NCI-H128 (cell line): Measurements from ENCODE around the gene IL15RA.
"Not testable (repeated sequence)": the region's sequence is repeated elsewhere in the genome, so short reads cannot be mapped to it uniquely, and the experiment has no call there.

ENCODE experiments used
- DNase-seq: peaks from one replicate; lab custom pipeline; 2025; ENCODE audit not compliant: unreplicated experiment; lab: John Stamatoyannopoulos, UW

The IL15RA gene

DNA sequence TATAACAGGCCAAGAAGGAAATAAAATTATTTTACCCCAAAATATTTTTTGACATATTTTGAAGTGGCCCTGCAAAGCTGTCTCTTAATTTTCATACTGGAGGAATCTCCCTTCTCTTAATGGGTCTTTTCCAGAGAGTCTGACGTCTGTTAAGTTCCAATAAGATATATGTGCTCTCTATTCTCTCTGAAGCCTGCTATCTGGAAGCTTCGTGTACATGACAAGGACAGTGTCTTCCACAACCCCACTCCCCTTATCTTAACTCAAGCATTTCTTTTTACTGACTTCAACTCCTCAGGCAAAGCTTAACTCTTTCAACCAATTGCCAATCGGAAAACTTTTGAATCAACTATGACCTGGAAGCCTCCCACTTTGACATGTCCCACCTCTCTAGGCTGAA lies 29.2 kb upstream of the IL15RA start:
- no peak for DNase-seq

DNA sequence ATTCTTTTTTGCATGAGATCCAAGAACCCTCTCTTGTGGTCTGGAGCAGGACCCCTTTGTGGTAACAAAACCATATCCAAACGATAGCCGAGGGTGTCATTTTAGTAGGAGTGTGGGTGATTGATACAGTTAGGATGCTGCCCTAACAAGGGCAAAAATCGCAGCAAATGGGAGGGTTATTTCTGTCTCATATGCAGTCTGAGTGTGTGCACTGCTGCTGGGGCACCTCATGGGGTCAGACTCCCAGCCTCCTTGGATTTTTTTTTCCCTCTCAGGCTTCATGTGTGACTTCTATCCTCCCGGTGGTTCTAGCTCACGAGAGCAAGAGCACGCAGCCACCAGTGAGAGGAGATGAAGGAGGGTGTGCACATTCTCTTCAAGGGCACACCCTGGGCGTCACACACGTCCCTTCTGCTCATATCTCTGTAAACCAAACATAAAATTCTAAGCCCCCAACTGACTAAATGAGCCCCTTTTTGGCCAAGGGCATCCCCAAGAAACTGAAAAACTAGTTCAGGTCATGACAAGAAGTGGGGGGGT lies 28.6 kb upstream of the IL15RA start:
- DNase-seq, result no peak

DNA sequence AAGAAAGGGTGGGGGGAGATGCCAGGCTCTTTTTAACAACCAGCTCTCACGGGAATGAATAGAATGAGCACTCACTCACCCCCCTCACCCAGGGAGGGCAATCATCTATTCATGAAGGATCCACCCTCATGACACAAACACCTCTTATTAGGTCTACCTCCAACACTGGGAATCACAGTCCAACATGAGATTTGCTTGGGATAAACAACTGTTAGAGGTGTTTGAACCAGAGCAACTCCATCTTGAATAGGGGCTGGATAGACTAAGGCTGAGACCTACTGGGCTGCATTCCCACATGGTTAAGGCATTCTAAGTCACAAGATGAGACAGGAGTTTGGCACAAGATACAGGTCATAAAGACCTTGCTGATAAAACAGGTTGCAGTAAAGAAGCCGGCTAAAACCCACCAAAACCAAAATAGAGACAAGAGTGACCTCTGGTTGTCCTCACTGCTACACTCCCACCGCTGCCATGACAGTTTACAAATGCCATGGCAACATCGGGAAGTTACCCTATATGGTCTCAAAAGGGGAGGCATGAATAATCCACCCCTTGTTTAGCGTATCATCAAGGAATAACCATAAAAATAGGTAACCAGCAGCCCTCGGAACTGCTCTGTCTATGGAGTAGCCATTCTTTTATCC lies 27.9 kb upstream of the IL15RA start:
- not testable (repeated sequence) for DNase-seq

DNA sequence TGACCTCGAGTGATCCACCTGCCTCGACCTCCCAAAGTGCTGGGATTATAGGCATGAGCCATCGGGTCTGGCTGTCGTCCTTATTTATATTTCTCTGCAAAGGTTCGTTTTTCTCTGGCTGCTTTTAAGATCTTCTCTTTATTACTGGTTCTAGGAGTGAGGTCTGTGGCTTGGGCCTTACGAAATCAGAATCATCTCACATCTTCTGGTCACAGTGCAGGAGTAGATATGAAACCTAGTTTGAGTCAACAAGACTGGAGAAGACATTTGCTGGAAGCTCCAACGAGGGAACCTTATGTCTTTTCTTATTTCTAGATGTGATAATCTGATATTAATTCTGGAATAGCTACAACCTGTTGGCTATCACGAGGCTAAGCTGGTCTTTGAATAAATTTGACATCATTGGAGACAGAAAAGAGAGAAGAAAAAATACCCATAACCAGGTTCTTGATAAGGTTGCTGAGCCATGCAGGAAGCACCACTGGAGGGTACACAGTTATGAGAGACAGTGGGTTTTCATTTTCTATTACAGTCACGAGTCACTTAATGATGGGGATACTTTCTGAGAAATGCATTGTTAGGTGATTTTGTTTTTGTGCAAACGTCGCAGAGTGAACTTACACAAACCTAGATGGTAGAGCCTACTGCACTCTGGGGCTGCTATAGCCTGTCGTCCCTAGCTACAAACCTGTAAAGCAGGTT lies 25.6 kb upstream of the IL15RA start:
- no peak for DNase-seq

DNA sequence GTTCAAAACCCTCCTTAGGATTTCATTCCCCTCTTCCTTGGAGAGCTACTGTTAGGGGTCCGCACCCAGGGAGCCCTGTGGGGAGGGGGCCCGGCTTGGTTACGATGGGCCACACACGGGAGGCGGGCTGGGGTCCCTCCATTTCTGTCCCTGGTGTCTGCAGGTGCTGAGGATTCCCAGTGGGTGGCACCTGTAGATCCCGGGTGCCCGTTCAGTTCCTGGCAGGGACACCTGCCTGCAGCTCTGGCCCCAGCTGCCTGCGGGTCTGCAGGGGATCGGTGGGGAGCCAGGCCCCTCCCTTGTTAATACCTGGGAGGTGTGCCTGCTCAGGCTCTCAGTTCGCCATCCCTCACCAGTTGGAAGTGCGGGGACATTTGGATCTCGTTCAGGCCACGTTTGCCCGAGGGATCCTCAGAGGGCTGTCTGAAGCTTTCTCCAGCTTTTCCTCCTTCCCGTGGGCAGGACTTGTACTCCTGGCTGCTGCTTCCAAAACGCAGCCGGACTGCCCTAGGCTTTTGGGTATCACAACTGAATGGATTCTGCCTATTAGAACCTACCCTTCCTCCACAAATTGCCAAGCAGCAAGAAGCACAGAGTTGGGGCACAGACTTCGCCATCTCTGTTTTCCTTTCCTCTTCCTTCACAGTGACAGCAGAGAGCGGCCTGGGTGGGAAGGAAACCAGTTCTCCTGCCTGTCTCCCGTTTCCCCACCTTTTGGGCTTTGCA lies 22.3 kb upstream of the IL15RA start:
- no peak for DNase-seq

GRCh38 chr10:5996696-5997095 lies 19.4 kb upstream of the IL15RA start:
- no peak for DNase-seq

DNA sequence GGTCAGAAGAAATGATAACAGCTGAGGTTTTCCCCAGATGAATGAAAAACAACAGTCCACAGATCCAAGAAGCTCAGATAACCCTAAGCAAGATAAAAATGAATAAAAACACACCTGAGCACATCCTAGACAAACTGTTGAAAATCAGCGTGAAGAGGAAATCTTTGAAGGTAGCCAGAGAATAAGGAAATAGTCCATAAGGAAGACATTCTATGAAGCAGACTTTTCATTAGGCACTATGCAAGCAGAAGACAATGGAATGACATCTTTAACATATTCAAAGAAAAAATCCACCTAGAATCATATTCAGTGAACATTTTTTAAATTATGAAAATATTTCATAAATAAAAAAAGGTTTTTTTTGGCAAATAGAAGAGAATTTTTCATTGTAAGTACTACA lies 15.1 kb upstream of the IL15RA start:
- DNase-seq, result no peak

GRCh38 chr10:5991708-5992107 lies 14.4 kb upstream of the IL15RA start:
- DNase-seq, result no peak

DNA sequence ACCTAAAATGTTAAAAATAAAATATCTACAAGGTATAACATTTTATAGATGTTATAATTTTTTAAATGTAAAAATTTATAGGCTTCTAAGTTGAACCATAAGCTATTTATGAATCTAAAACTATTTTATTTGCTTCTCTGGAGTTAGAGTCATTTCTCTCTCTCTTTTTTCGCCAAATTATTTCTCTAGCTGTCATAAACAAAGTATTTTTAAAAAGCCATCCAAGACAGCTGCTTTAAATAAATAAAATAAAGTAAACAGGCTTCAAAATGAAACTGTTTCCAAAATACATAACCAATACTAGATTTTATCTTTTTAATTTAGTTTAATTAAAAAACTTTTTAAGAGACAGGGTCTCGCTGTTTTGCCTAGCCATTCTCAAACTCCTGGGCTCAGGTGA lies 12.4 kb upstream of the IL15RA start:
- DNase-seq, result no peak

DNA sequence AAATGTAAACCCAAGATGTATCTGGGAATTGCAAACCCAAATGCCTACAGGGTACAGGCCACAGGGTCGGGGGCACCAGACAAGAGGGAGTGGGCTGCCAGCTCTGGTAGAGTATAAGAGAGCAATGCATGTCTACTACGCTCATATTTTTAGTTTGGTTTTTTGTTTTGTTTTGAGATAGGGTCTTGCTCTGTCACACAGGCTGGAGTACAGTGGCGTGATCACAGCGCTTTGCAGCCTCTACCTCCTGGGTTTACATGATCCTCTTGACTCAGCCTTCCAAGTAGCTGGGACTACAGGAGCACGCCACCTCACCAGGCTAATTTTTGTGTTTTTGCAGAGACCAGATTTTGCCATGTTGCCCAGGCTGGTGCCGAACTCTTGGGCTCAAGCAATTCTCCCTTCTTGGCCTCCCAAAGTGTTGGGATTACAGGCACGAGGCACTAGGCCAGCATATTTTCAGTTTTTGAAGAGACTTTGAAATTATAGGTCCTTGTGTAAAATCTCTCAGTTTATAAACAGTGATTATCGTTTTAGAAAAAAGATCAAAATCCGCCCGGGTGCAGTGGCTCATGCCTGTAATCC lies 11.1 kb upstream of the IL15RA start:
- no peak for DNase-seq

GRCh38 chr10:5987747-5988146 lies 10.4 kb upstream of the IL15RA start:
- DNase-seq, result no peak

GRCh38 chr10:5985029-5985428 lies 7.7 kb upstream of the IL15RA start:
- DNase-seq, result no peak

DNA sequence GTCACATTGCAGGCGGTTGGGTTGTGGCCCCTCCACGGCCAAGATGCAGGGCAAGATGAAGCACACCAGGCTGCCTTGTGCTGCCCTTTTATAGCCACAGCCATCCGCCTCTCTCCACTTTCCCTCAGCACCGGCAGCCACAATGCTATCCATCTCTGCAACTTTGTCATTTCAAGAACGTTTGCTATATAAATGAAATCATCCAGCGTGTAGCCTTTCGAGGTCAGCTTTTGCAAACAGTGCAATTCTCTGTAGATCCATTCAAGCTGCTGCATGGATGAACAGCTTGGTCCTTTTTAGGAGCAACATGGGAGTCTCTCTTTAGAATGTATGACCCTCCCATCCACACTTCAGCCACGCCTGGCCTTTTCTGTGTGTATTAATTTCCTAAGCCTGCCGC lies 6.4 kb upstream of the IL15RA start:
- no peak for DNase-seq

GRCh38 chr10:5981529-5981928 lies 4.2 kb upstream of the IL15RA start:
- no peak for DNase-seq

DNA sequence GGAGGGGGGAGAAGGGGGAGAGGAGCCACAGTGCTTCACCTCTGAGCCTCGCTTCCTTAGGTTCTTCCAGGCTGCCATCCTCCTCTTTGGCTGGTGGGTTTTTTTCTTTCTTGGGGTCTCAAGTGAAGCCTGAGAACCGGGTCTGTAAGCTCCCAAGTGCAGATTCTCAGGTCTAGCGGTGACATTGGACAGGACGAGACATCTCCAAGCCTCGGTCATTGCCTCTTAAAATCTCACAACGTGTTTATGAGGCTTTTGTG lies 817 bp upstream of the IL15RA start:
- DNase-seq, result no peak

- no peak for DNase-seq
These were observed 552 bp downstream of the IL15RA start for GRCh38 chr10:5976512-5977470.

DNA sequence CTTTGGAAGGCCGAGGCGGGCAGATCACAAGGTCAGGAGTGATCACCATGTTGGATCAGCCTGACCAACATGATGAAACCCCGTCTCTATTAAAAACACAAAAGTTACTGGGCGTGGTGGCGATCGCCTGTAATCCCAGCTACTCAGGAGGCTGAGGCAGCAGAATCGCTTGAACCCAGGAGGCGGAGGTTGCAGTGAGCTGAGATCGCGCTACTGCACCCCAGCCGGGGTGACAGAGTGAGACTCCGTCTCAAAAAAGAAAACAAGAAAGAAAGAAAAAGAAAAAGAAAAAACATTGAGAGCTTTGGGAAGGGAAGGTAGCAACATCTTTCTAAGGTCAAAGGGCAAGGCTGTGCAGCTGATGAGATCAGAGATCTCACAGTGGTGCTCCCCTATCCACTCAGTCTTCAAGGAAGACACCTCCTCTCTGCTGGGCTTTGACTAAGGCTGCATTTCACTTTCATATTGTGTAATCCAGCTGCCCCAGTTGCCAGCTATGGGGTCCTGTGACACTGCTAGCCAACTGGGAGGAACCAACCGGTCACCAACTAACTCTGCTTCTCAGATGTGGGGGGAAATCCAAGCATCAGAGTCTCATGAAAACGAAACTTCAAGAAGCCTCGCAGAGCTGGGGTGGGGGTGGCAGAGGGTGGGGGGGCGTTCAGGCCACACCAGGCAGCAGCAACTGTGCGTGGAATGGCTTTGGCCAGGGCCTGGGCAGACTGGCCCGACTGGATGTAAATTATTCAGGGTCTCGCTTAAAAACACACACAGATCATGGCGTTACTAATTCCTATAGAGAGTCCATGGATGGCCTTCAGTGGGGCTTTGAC lies 1.5 kb downstream of the IL15RA start:
- DNase-seq, result no peak

DNA sequence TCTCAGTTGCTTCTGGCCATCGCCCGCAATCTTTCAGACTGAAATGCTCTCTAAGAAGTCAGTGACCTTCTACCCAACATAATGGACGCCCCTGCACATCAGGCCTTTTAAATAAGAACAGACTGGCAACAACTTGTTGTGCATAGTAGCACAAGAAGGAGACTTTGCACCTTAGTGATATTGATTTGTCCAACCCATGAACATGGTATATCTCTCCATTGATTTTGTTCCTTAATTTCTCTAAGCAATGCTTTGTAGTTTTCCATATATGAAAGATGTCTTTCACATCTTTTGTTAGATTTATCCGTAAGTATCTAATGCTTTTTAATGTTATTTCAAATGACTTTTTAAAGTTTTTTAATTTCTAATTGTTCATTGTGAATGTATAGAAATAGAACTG lies 4.3 kb downstream of the IL15RA start:
- no peak for DNase-seq

DNA sequence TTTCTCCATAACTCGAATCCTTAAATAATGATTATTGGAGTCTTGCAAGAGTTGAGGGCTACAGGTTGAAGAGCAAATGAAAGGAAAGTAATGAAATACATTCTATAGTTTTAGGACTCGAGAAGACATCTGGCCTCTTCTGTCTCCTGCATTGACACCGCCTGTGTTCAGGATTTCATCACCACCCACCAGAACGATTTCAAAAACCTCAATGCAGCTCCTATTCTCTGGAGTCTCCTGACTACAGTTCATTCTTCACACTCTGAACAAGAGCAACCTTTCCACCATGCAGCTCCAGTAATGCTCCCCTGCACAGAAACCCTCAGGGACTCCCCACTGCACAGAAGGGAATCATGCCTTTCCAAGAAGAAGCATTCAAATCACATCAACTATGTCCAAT lies 5.5 kb downstream of the IL15RA start:
- DNase-seq, result no peak

- DNase-seq, result no peak
These were observed 6.0 kb downstream of the IL15RA start for GRCh38 chr10:5971315-5971832.
